Measurements from ENCODE around the gene DEPDC4.
"Not testable (repeated sequence)": the region's sequence is repeated elsewhere in the genome, so short reads cannot be mapped to it uniquely, and the experiment has no call there.

The DEPDC4 gene

DNA sequence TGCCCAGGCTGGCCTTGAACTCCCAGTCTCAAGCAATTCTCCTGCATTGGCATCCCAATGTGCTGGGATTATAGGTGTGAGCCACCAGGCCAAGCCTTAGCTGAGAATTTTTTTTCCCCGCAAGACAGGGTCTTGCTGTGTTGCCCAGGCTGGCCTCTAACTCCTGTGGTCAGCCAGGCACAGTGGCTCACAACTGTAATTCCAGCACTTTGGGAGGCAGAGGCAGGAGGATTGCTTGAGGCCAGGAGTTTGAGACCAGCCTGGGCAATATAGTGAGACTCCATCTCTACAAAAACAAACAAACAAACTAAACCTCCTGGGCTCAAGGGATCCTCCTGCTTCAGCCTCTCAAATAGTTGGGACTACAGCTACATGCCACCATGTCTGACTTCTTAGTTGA is 27.3 kb downstream of the DEPDC4 start:
- TF ChIP-seq, protein P1, sequence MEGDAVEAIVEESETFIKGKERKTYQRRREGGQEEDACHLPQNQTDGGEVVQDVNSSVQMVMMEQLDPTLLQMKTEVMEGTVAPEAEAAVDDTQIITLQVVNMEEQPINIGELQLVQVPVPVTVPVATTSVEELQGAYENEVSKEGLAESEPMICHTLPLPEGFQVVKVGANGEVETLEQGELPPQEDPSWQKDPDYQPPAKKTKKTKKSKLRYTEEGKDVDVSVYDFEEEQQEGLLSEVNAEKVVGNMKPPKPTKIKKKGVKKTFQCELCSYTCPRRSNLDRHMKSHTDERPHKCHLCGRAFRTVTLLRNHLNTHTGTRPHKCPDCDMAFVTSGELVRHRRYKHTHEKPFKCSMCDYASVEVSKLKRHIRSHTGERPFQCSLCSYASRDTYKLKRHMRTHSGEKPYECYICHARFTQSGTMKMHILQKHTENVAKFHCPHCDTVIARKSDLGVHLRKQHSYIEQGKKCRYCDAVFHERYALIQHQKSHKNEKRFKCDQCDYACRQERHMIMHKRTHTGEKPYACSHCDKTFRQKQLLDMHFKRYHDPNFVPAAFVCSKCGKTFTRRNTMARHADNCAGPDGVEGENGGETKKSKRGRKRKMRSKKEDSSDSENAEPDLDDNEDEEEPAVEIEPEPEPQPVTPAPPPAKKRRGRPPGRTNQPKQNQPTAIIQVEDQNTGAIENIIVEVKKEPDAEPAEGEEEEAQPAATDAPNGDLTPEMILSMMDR (IDR thresholded peaks at IDR 0.05; ENCODE audit: low read depth, low read length), result no peak
- H3K4me3 ChIP-seq (ENCODE audit: low read depth, low read length), result no peak overlapping the region

DNA sequence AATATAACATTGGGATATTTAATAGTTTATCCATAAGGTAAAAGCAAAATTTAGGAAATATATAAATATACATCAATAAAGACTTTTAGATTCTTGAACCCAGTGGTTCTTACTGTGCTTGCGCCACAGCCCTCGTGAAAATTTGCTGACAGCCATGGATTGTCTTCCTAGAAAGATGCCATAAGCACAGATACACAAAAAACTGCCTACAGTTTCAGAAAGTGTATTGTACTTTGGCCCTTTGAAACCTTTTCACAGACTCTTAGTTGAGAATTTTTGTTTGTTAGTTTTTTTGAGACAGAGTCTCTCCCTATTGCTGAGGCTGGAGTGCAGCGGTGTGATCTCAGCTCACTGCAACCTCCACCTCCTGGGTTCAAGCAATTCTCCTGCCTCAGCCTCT is 28.1 kb downstream of the DEPDC4 start:
- TF ChIP-seq, protein P1 (IDR thresholded peaks at IDR 0.05; ENCODE audit: low read depth, low read length), result no peak
- H3K4me3 ChIP-seq (ENCODE audit: low read depth, low read length), result no peak overlapping the region

DNA sequence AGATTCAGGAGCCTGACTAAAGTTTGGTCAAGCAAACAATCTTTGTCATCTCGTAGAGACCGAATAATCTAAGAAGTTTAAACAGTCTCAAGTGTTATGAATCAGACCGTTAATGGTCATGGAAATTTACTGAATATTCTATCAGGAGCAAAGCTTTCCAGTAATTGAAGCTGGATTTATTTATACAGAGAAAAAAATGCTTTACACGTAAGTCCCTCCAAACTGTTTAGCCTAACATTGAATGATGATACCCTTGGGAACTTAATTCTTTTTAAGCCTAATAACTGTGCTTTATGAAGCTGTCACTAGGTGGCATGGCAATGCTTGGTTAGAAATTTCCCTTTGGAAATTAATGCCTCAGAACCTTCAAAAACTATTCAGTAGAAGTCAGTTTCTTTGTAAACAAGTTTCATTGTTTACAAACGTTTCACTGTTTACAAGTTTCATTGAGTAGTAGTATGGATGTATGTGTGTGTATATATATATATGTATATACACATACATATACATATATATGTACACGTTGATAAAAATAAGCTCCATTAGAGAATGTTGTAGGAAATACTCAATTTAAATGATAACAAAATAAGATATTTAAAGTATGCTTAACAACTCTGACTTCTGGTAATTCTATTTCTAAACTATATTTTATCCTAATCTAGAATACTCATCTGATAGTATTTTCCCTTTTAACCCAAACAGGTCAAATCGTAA is 32.1 kb downstream of the DEPDC4 start:
- TF ChIP-seq, protein P1 (IDR thresholded peaks at IDR 0.05; ENCODE audit: low read depth, low read length), result peak; percentile 55; the same call in 1 of the 2 replicates
- H3K4me3 ChIP-seq (ENCODE audit: low read depth, low read length), result peak overlapping the region; percentile 38

DNA sequence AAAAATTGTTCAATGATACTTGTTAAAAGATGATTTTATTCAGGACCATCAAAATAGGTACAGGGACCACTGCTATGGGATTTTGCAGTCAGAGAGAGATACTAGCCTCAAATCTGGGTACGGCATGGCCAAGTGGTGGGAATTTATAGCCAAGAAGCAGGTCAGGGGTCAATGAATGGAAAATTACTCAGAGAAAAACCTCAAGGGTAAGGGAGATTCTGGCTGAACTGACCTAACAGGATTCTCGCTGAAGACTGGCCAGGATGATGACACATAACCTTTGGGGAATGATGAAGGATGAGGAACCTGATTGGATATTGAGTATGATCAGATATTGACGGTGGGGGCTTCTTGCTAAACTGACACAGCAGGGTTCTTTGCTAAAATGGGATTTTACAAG is 32.7 kb downstream of the DEPDC4 start:
- peak overlapping the region; percentile 38 for H3K4me3 ChIP-seq (ENCODE audit: low read depth, low read length)
- TF ChIP-seq, protein P1 (IDR thresholded peaks at IDR 0.05; ENCODE audit: low read depth, low read length), result no peak

DNA sequence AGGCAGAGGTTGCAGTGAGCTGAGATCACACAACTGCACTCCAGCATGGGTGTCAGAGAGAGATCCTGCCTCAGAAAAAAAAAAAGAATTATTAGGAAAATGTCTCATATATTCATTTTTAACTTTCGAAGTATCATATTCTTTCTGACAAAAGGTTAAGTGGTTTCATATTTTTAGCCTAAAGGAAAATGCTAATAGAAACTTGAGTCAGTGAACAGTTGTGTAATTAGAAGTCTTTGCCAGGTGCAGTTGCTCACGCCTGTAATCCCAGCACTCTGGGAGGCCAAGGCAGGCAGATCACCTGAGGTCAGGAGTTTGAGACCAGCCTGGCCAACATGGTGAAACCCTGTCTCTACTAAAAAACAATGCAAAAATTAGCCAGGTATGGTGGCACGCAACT is 35.0 kb downstream of the DEPDC4 start:
- H3K4me3 ChIP-seq (ENCODE audit: low read depth, low read length), result not testable (repeated sequence)

DNA sequence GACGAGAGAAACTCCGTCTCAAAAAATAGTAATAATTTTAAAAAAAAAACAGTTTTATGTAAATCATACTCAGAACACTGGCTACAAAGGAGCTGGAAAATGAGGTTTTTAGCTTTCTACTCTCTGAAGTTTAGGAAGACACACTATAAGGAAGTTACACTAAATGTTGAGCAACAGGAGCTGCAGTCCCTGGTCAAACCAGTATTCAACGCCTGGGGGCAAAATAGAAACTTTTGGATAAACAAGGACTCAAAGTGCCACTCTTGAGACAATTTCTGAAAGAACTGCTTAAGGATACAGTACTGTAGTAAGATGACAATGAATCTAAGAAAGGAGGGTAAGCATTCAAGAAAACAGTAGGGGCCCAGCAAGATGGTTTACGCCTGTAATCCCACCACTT is 37.0 kb downstream of the DEPDC4 start:
- no peak overlapping the region for H3K4me3 ChIP-seq (ENCODE audit: low read depth, low read length)
- TF ChIP-seq, protein P1 (IDR thresholded peaks at IDR 0.05; ENCODE audit: low read depth, low read length), result no peak

DNA sequence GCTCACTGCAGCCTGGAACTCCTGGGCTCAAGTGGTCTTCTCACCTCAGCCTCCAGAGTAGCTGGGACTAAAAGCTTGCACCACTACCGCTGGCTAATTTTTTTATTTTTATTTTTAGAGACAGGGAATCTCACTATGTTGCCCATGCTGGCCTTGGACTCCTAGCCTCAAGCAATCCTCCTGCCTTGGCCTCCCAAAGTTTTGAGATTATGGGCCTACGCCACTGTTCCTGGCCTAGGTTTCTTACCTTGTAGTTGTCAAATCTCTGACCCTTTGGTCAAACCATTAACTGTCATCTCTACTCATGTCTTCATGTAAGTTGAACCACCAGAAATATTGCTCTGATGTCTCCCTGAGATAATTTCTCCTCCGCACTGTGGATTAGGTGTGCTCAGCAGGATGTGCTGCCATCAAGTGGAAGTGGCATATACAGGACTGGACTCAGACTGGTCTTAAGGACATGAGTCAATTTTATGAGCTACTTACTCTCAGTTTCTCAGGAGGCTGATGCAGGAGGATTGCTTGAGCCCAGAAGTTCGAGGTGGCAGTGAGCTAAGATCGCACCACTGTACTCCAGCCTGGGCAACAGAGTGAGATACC is 37.7 kb downstream of the DEPDC4 start:
- TF ChIP-seq, protein P1 (IDR thresholded peaks at IDR 0.05; ENCODE audit: low read depth, low read length), result no peak
- no peak overlapping the region for H3K4me3 ChIP-seq (ENCODE audit: low read depth, low read length)

Measured in WI38 (cell line).